Hematopoietic multipotent progenitor cell treated with erythropoietin and hydrocortisone succinate and interleukin-3 and kit ligand, for 8 days (in vitro differentiated cells): ENCODE results near the gene USP40.

Experiments used
- DNase-seq: peaks from one replicate; pipeline ENCODE4 v3.0.0-alpha.2; 2015

Gene USP40

GRCh38 chr2:233492078-233492477, 74.5 kb downstream of the USP40 start:
- no peak for DNase-seq

- no peak for DNase-seq
These were observed 75.3 kb downstream of the USP40 start for GRCh38 chr2:233491326-233491725.

GRCh38 chr2:233490831-233491230, 75.8 kb downstream of the USP40 start:
- DNase-seq = no peak

- no peak for DNase-seq
These were observed 76.9 kb downstream of the USP40 start for GRCh38 chr2:233489666-233490065.

- DNase-seq = no peak
These were observed 77.4 kb downstream of the USP40 start for GRCh38 chr2:233489143-233489542.

- no peak for DNase-seq
These were observed 78.7 kb downstream of the USP40 start for GRCh38 chr2:233487748-233488345.

- DNase-seq = no peak
These were observed 79.6 kb downstream of the USP40 start for GRCh38 chr2:233486778-233487552.

GRCh38 chr2:233486357-233486756, 80.2 kb downstream of the USP40 start:
- DNase-seq = no peak

GRCh38 chr2:233485726-233486125, 80.9 kb downstream of the USP40 start:
- DNase-seq = no peak

GRCh38 chr2:233482616-233483015, 84.0 kb downstream of the USP40 start:
- no peak for DNase-seq

GRCh38 chr2:233481368-233482142, 85.0 kb downstream of the USP40 start:
- no peak for DNase-seq

GRCh38 chr2:233480490-233481202, 85.9 kb downstream of the USP40 start:
- no peak for DNase-seq

GRCh38 chr2:233479616-233480489, 86.7 kb downstream of the USP40 start:
- DNase-seq = no peak

- DNase-seq = no peak
These were observed 88.8 kb downstream of the USP40 start for GRCh38 chr2:233477548-233478433.

- DNase-seq = no peak
These were observed 89.7 kb downstream of the USP40 start for GRCh38 chr2:233476651-233477547.

GRCh38 chr2:233476063-233476410, 90.5 kb downstream of the USP40 start:
- no peak for DNase-seq

- no peak for DNase-seq
These were observed 92.0 kb downstream of the USP40 start for GRCh38 chr2:233474308-233475160.

GRCh38 chr2:233473878-233474277, 92.7 kb downstream of the USP40 start:
- no peak for DNase-seq

GRCh38 chr2:233473386-233473791, 93.2 kb downstream of the USP40 start:
- no peak for DNase-seq
